Lung (tissue), 12 donors: ENCODE results near the gene KCNQ2. TPM values are rescaled to one million over a fixed set of nuclear protein-coding genes. Genes with fewer than 3 reads are reported as not detected.

Experiments used
- ATAC-seq: fragments of 200-7000 bp; cut with Tn5 transposase; one replicate; pipeline ENCODE4 v1.9.1; 2020; ENCODE audit warnings: moderate number of reproducible peaks; ENCODE audit not compliant: insufficient read depth, low FRiP score
- DNase-seq, 3 donors: peaks; one replicate each; pipeline ENCODE4 v3.0.0-alpha.2; 2013 to 2017
- H3K27ac ChIP-seq, 2 donors: one replicate each; pipeline ENCODE4 v1.5.1; 2013; ENCODE audit warnings: mild to moderate bottlenecking in 2 of 2, moderate library complexity in 2 of 2, control low read depth in 1 of 2, inconsistent platforms in 1 of 2, low read depth in 1 of 2, low read length in 1 of 2
- H3K27me3 ChIP-seq, 3 donors: one replicate each; pipeline ENCODE4 v1.5.1; 2013; ENCODE audit warnings: low read length in 2 of 3; ENCODE audit not compliant: control insufficient read depth in 3 of 3, insufficient read depth in 3 of 3
- H3K36me3 ChIP-seq, 4 donors: one replicate each; pipeline ENCODE4 v1.5.1; 2013; ENCODE audit warnings: low read length in 4 of 4, mild to moderate bottlenecking in 1 of 4, moderate library complexity in 1 of 4; ENCODE audit not compliant: control insufficient read depth in 4 of 4, insufficient read depth in 4 of 4
- H3K4me1 ChIP-seq, 5 donors: one replicate each; pipeline ENCODE4 v1.5.1; 2013; ENCODE audit warnings: low read length in 5 of 5, mild to moderate bottlenecking in 2 of 5, moderate library complexity in 1 of 5; ENCODE audit not compliant: control insufficient read depth in 5 of 5, insufficient read depth in 5 of 5
- H3K4me3 ChIP-seq: one replicate; pipeline ENCODE4 v1.5.1; 2013; ENCODE audit warnings: mild to moderate bottlenecking, control low read depth, moderate library complexity
- H3K9ac ChIP-seq, 2 donors: one replicate each; pipeline ENCODE4 v1.5.1; 2013; ENCODE audit warnings: low read length in 2 of 2, control low read depth in 1 of 2; ENCODE audit not compliant: insufficient read depth in 1 of 2
- H3K9me3 ChIP-seq, 4 donors: one replicate each; pipeline ENCODE4 v1.5.1; 2013; ENCODE audit warnings: low read length in 3 of 4, mild to moderate bottlenecking in 1 of 4, moderate library complexity in 1 of 4; ENCODE audit not compliant: control insufficient read depth in 4 of 4, insufficient read depth in 3 of 4
- CTCF ChIP-seq: IDR thresholded peaks from 2 replicates; pipeline ENCODE4 v1.5.1; 2012; ENCODE audit warnings: mild to moderate bottlenecking; ENCODE audit errors: control extremely low read depth, extremely low read depth
- WGBS, 2 donors: extraction: QIAGEN DNeasy Blood & Tissue Kit; methylation state at CpG; one replicate each; pipeline ENCODE4 v1.1.7; 2013; 5-methylcytosine and 5-hydroxymethylcytosine counted together
- polyA plus RNA-seq, 2 donors: library from polyadenylated mRNA; stranded (reverse); fragments of 200-250 nt; gene quantifications; one replicate each; pipeline ENCODE4 v1.2.1, GENCODE V29; 2013
- total RNA-seq, 2 donors: library from RNA; depleted of rRNA in 1 of 2; stranded (reverse); fragments of >200 nt in 1 of 2; gene quantifications; one replicate each; pipeline ENCODE4 v1.2.1, GENCODE V29; 2014 to 2021
- donor health status: control.
- donor health status: control.
- donor health status: Bipolar disorder and iron deficiency.
- donor health status: healthy.
- donor health status: DM: yes; HTN: yes; CAD: no.

Gene KCNQ2
- total and polyA plus RNA-seq, 4 donors: 0.18 to 6.8 (median 0.28) TPM; not detected in 1

- Histone ChIP-seq H3K4me3 (no peak overlapping the region), H3K27me3 (peaks cover 3 to 27% (median 7%) of the 10 kb centered on the region in 3 donors)
Measured at GRCh38 chr20:63373996-63374395, 98.5 kb downstream of the KCNQ2 start.

GRCh38 chr20:63372971-63373885 lies 99.2 kb downstream of the KCNQ2 start:
- no peak overlapping the region for H3K9ac ChIP-seq
- TF ChIP-seq CTCF: no peak
- H3K9me3 ChIP-seq: peaks cover 0 to 8% (median 0%) of the 10 kb centered on the region in 4 donors
- H3K36me3 ChIP-seq: no peaks in the 10 kb centered on the region
- H3K4me1 ChIP-seq: peaks cover 0 to 31% (median 0%) of the 10 kb centered on the region in 5 donors
- ATAC-seq: no peak
- DNase-seq: peak; percentile 72 to 86 (median 75)
- H3K27me3 ChIP-seq: peaks cover 0 to 30% (median 7%) of the 10 kb centered on the region in 3 donors
- WGBS, 2 donors: 56 to 73% methylated on average over 34 of the region's 34 CpGs
- no peak overlapping the region for H3K27ac ChIP-seq
- H3K4me3 ChIP-seq: no peak overlapping the region

More at GRCh38 chr20:63373996-63374395, 98.5 kb downstream of the KCNQ2 start:
- Histone ChIP-seq H3K36me3 (no peaks in the 10 kb centered on the region), H3K9ac (no peak overlapping the region), H3K4me1 (peaks cover 0 to 34% (median 0%) of the 10 kb centered on the region in 5 donors), H3K9me3 (peaks cover 0 to 8% (median 0%) of the 10 kb centered on the region in 4 donors), H3K27ac (no peak overlapping the region)
- ATAC-seq (no peak), DNase-seq (no peak)
- TF ChIP-seq CTCF: no peak
- WGBS, 2 donors: 78 to 88% methylated on average over 19 of the region's 19 CpGs

- peaks cover 0 to 5% (median 0%) of the 10 kb centered on the region in 4 donors for H3K9me3 ChIP-seq
- TF ChIP-seq CTCF: no peak
- H3K4me3 ChIP-seq: no peak overlapping the region
- H3K9ac ChIP-seq: no peak overlapping the region
- peaks cover 0 to 16% (median 3%) of the 10 kb centered on the region in 5 donors for H3K4me1 ChIP-seq
- peaks cover 0 to 27% (median 11%) of the 10 kb centered on the region in 3 donors for H3K27me3 ChIP-seq
- WGBS, 2 donors: 71 to 78% methylated on average over 28 of the region's 28 CpGs
- ATAC-seq (no peak), DNase-seq (no peak)
- no peaks in the 10 kb centered on the region for H3K36me3 ChIP-seq
- no peak overlapping the region for H3K27ac ChIP-seq
Measured at GRCh38 chr20:63371291-63371865, 101.1 kb downstream of the KCNQ2 start.
